ENCODE results near the gene SENP3.

GRCh38 chr17:7589204-7589868 is 27.6 kb downstream of the SENP3 start:
- TF ChIP-seq CTCF (IDR thresholded peaks at IDR 0.05) (peak; percentile 73 to 89 (median 80)), POLR2A (IDR thresholded peaks at IDR 0.05) (peak in 1 of 2 donors; percentile 20)
